ENCODE results near the gene KIZ. TPM values are rescaled to one million over a fixed set of nuclear protein-coding genes. Genes with fewer than 3 reads are reported as not detected.
A peak's percentile ranks its signal among the peaks of the same experiment; 100 is the strongest.

KIZ gene
- total RNA-seq, 4 donors from 2014 or later: 21.1 to 66.6 (median 34.6) TPM

DNA sequence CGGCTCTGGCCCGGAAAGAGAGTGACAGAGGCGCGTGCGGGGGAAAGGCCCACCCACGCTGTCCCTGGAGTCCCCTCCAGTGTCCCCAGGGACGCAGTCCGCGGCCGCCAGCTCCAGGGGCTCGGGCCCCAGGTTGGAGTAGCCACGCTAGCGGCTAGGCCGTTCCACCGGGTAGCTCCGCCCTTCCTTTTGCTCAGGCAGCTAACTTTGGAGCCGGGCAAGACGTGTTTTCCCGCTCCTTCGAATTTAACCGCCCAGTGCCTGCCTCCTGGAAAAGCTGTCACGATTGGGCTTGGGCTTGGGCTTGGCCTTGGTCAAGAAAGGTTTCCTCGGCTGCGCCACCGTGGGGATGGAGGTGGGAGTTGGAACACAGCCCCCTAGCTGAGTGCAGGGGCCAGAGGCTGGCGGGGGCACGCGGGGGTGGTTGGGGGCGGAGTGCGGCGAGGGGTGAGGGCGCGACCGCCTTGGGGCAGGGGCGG lies 24.4 kb upstream of the KIZ start:
- intact Hi-C loops (cut with DNase I; ENCODE audit: low total_unique reads): loop anchor here (10.0 kb wide), 1 partner anchor 403 kb away; no protein-coding TSS in a partner anchor
- peaks cover 16 to 54% of the 10 kb centered on the region in 2 donors for H3K4me1 ChIP-seq

DNA sequence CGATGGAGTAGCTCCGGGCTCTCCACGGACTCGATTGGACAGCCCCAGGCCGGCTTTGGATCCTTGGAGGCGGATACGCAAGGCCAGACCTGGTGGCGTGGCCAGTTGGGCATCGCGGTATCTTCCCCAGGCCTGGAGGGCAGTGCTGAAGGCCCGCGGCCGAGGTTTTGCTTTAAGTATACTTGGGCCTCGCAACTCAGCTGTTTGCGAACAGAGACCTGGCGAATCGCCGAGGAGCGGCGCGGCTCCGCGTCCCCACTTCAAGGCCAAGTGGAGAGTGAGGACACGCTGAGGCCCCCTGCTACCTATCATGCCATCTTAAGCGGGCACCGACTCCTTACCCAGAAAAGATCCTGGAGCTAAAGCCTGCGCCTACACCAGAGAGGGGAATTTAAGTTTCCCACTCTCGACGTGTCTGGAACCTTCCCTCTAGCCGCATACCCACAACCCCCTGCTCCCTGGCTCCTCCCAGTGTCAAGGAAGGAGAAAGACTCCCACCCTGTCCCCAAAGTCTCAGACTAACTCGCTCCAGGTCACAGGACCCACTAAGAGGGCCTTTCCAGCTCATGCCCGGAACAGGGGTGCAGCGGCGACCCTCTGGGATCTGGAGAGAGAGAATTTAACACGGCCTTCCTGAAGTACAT lies 23.8 kb upstream of the KIZ start:
- H3K9me3 ChIP-seq: no peaks in the 10 kb centered on the region
- DNase-seq (no peak), ATAC-seq (peak; percentile 4 to 43)
- H3K36me3 ChIP-seq: no peaks in the 10 kb centered on the region
- TF ChIP-seq, protein P1, sequence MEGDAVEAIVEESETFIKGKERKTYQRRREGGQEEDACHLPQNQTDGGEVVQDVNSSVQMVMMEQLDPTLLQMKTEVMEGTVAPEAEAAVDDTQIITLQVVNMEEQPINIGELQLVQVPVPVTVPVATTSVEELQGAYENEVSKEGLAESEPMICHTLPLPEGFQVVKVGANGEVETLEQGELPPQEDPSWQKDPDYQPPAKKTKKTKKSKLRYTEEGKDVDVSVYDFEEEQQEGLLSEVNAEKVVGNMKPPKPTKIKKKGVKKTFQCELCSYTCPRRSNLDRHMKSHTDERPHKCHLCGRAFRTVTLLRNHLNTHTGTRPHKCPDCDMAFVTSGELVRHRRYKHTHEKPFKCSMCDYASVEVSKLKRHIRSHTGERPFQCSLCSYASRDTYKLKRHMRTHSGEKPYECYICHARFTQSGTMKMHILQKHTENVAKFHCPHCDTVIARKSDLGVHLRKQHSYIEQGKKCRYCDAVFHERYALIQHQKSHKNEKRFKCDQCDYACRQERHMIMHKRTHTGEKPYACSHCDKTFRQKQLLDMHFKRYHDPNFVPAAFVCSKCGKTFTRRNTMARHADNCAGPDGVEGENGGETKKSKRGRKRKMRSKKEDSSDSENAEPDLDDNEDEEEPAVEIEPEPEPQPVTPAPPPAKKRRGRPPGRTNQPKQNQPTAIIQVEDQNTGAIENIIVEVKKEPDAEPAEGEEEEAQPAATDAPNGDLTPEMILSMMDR (IDR thresholded peaks at IDR 0.05 in 4 of 5, conservative IDR thresholded peaks at IDR 0.05 in 1 of 5): no peak
- TF ChIP-seq POLR2A (IDR thresholded peaks at IDR 0.05): no peak
- peaks cover 87 to 98% (median 96%) of the 10 kb centered on the region in 3 donors for H3K27me3 ChIP-seq
- in situ Hi-C loops (cut with MboI; ENCODE audit: low sequenced_read_pairs in 4 of 4) (no loop called here), intact Hi-C loops (cut with DNase I; ENCODE audit: low total_unique reads) (loop anchor here (2.0 to 10.0 kb wide), 2 partner anchors 23 to 403 kb away; no protein-coding TSS in a partner anchor)
- peaks cover 16 to 54% of the 10 kb centered on the region in 2 donors for H3K4me1 ChIP-seq
- H3K27ac ChIP-seq: peak overlapping the region; percentile 13 to 55 (median 37)
- H3K4me3 ChIP-seq: peak overlapping the region; percentile 43 to 59 (median 46)

More for the DNA sequence above, 24.4 kb upstream of the KIZ start:
- peak overlapping the region; percentile 43 to 59 (median 46) for H3K4me3 ChIP-seq
- H3K9me3 ChIP-seq: no peaks in the 10 kb centered on the region
- ATAC-seq: no peak
- in situ Hi-C loops (cut with MboI; ENCODE audit: low sequenced_read_pairs in 4 of 4): no loop called here
- peak overlapping the region; percentile 13 to 55 (median 37) for H3K27ac ChIP-seq
- no peaks in the 10 kb centered on the region for H3K36me3 ChIP-seq
- H3K27me3 ChIP-seq: peaks cover 82 to 96% (median 94%) of the 10 kb centered on the region in 3 donors
- no peak for DNase-seq
- no peak for TF ChIP-seq POLR2A (IDR thresholded peaks at IDR 0.05)
- TF ChIP-seq, protein P1 (IDR thresholded peaks at IDR 0.05 in 4 of 5, conservative IDR thresholded peaks at IDR 0.05 in 1 of 5): no peak

DNA sequence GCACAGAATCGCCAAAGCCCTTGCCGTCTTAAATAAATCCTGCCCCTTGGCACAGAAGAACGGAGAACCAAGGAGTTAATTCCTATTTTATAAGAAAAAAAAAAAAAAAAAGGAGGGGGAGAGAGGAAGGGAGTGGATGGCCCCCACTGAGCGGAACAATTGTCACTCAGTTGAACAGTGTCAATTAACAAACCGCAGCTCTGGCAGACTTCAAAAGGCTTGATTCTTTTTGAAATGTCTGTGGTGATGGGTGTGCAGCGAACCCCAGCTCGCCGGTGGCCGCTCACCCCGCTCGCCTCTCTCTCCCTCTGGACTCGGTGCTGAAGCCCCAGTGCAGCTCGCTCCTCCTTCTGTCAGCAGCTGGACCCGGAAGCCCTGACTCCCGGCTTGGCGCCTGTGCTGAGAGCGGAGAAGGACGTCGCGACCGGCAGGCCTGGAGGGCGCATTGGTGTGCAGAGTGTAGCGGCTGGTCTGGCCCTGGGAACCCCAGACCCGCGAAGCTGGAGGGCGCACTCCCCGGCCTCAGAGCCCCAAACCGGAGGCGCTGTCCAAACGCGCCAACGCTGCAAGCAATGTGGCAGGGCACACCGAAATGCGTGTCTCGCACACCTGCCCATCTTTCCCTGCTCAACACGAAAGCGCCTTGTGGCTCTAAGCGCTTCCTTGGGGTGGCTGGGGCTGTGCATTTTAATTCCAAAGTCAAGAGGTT lies 23.1 kb upstream of the KIZ start:
- peaks cover 93 to 100% (median 99%) of the 10 kb centered on the region in 3 donors for H3K27me3 ChIP-seq
- ATAC-seq (peak in 1 of 2 donors; percentile 17), DNase-seq (no peak)
- H3K9me3 ChIP-seq: no peaks in the 10 kb centered on the region
- in situ Hi-C loops (cut with MboI; ENCODE audit: low sequenced_read_pairs in 4 of 4) (no loop called here), intact Hi-C loops (cut with DNase I; ENCODE audit: low total_unique reads) (loop anchor here (2.0 to 10.0 kb wide), 2 partner anchors 22 to 402 kb away; no protein-coding TSS in a partner anchor)
- H3K36me3 ChIP-seq: no peaks in the 10 kb centered on the region
- peaks cover 16 to 54% of the 10 kb centered on the region in 2 donors for H3K4me1 ChIP-seq
- peak overlapping the region in 2 of 4 donors; percentile 21 to 55 for H3K27ac ChIP-seq
- peak overlapping the region; percentile 14 to 59 (median 46) for H3K4me3 ChIP-seq
- no peak for TF ChIP-seq POLR2A (IDR thresholded peaks at IDR 0.05)
- TF ChIP-seq, protein P1 (IDR thresholded peaks at IDR 0.05 in 4 of 5, conservative IDR thresholded peaks at IDR 0.05 in 1 of 5): no peak

DNA sequence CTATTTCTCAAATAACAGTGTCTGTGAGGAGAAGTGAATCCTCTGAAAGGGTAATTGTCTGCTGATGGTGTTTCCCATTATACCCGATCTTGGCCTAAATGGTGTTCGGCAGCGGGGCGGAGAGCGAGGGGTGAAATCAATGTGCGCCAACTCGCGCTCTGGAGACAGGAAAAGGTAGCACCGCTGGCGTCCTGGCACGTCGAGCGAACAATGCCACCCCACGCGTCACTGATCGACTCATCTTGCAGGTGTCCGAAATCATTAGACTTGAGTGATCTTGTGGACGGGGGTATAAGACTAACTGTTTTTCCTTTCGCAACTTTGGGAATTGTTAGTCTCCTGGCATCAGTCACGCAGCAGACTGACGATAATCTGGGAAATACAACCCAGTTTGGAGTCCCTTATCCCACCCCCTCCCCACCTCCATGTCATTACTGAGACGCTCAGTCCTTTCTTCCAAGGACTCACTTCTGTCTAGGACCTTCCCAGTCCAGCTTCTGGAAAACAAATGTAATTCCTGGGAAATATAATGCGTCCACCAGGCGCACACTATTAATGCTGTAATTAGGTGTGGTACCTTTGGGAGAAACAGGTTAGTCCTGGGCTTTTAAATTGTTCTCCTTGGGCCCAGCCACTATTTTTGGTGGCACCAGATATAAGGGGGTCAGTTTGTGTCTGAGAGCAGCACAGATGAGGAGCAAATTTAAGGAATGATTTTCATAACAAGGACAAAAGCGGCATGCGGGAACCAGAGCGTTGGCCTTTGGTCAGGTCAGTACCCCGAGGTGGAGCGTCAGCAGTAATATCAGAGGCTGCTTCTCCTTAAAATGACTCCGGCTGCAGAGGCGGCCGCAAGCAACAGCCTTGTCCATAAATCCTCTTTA lies 22.1 kb upstream of the KIZ start:
- peaks cover 16 to 54% of the 10 kb centered on the region in 2 donors for H3K4me1 ChIP-seq
- no peak for ATAC-seq
- no peaks in the 10 kb centered on the region for H3K9me3 ChIP-seq
- H3K36me3 ChIP-seq: no peaks in the 10 kb centered on the region
- in situ Hi-C loops (cut with MboI; ENCODE audit: low sequenced_read_pairs in 4 of 4) (no loop called here), intact Hi-C loops (cut with DNase I; ENCODE audit: low total_unique reads) (loop anchor here (2.0 to 10.0 kb wide), 2 partner anchors 21 to 401 kb away; no protein-coding TSS in a partner anchor)
- H3K4me3 ChIP-seq: no peak overlapping the region
- peaks cover 88 to 96% (median 95%) of the 10 kb centered on the region in 3 donors for H3K27me3 ChIP-seq
- no peak for TF ChIP-seq POLR2A (IDR thresholded peaks at IDR 0.05)
- TF ChIP-seq, protein P1 (IDR thresholded peaks at IDR 0.05 in 4 of 5, conservative IDR thresholded peaks at IDR 0.05 in 1 of 5): no peak
- H3K27ac ChIP-seq: no peak overlapping the region
- DNase-seq: no peak
